Heart right ventricle (tissue), 16 donors: Measurements from ENCODE around the gene UGT2B10. TPM values are rescaled to one million over a fixed set of nuclear protein-coding genes. Genes with fewer than 3 reads are reported as not detected.
"Not testable (repeated sequence)": the region's sequence is repeated elsewhere in the genome, so short reads cannot be mapped to it uniquely, and the experiment has no call there.

Source experiments
- ATAC-seq, 8 donors: fragments of 200-7000 bp; cut with Tn5 transposase; one replicate each; pipeline ENCODE4 v1.9.1; 2020; ENCODE audit warnings: mild to moderate bottlenecking in 8 of 8, moderate library complexity in 8 of 8, moderate number of reproducible peaks in 1 of 8
- DNase-seq, 2 donors: peaks; one replicate each; pipeline ENCODE4 v3.0.0-alpha.2; 2020
- H3K27ac ChIP-seq, 10 donors: fragments of 200-600 bp; sonication (generic) in 2 of 10; one replicate each; pipeline versions ENCODE4 v1.5.0 to v1.8.0; 2020 to 2022; ENCODE audit warnings: mild to moderate bottlenecking in 3 of 10
- H3K27me3 ChIP-seq, 7 donors: fragments of 200-600 bp; one replicate each; pipeline ENCODE4 v1.8.0; 2021 to 2022; ENCODE audit warnings: mild to moderate bottlenecking in 2 of 7
- H3K36me3 ChIP-seq, 9 donors: fragments of 200-600 bp; sonication (generic) in 1 of 9; one replicate each; pipeline versions ENCODE4 v1.5.0 to v1.8.0; 2020 to 2022; ENCODE audit warnings: mild to moderate bottlenecking in 2 of 9
- H3K4me1 ChIP-seq, 9 donors: fragments of 200-600 bp; sonication (generic) in 1 of 9; one replicate each; pipeline versions ENCODE4 v1.5.0 to v1.8.0; 2020 to 2022; ENCODE audit warnings: mild to moderate bottlenecking in 4 of 9
- H3K4me3 ChIP-seq, 10 donors: fragments of 200-600 bp; sonication (generic) in 2 of 10; one replicate each; pipeline versions ENCODE4 v1.5.0 to v1.8.0; 2020 to 2022; ENCODE audit warnings: mild to moderate bottlenecking in 7 of 10, moderate library complexity in 2 of 10
- H3K9me3 ChIP-seq, 11 donors: fragments of 200-600 bp in 10 of 11; sonication (generic) in 2 of 11; one replicate each; pipeline versions ENCODE4 v1.5.0 to v1.8.0; 2013 to 2022; ENCODE audit warnings: mild to moderate bottlenecking in 2 of 11, control low read depth in 1 of 11, moderate library complexity in 1 of 11
- CTCF ChIP-seq, 9 donors: fragments of 200-600 bp; sonication (generic) in 2 of 9; IDR thresholded peaks; one replicate each; pipeline versions ENCODE4 v1.5.0 to v1.8.0; 2021 to 2022; ENCODE audit warnings: antibody characterized with exemption in 9 of 9, mild to moderate bottlenecking in 5 of 9, moderate library complexity in 1 of 9
- WGBS, 2 donors: extraction: QIAGEN DNeasy Blood & Tissue Kit; methylation state at CpG; one replicate each; pipeline ENCODE4 v1.1.7; 2013; ENCODE audit warnings: inconsistent platforms in 1 of 2; 5-methylcytosine and 5-hydroxymethylcytosine counted together
- intact Hi-C, 10 donors: fragments of 100-400 bp; cut with DNase I; formaldehyde crosslinking; loops; one replicate each; pipeline versions ENCODE4 v1.11.1 to v1.14.2; 2022
- polyA plus RNA-seq, 2 donors: library from polyadenylated mRNA; stranded (reverse); fragments of 200-250 nt; gene quantifications; one replicate each; pipeline ENCODE4 v1.2.3, GENCODE V29; 2013
- total RNA-seq, 10 donors: library from RNA; stranded (reverse); fragmentation: NEBNext Ultra II Directional in 3 of 10; extraction: Animal tissue kit (Norgen Biotek cat#: 25700) in 3 of 10; gene quantifications; one replicate each; pipeline versions ENCODE4 v1.2.1 to v1.2.4, GENCODE V29; 2021 to 2023
- donor health status: Arrhythmogenic right ventricular cardiomyopathy.
- donor health status: ischemic (EF 13 %, LVEDD 7.1; RV severe dilation, severe dysfunction).
- donor health status: healthy with polysubstance abuse.
- donor health status: DM: no; HTN: yes; CAD: no.
- donor health status: DM: no; HTN: no; CAD: no.
- donor health status: ischemic (EF 25% LVEDD 6.9; RV normal size, moderate dysfunction).
- donor health status: ischemic (EF 25% LVEDD 5.7; RV mildly dilated, moderate dysfunction).
- donor health status: healthy.
- donor health status: DM: yes; HTN: yes; CAD: no.
- donor health status: Ischemic cardiomyopathy.
- donor health status: ischemic (EF 35%, LVEDD 5.7; RV mildly dilated, moderate dysfunction).
- donor health status: nonischemic (EF 11% LVEDD 7.7; RV severe dilation, severe dysfunction).
- donor health status: DM: yes; HTN: yes; CAD: no.
- donor health status: PGD.
- donor health status: ischemic (EF 29% LVEDD 5.4; RV normal size, mild dysfunction).
- donor health status: nonischemic (EF 23%, LVEDD 6.1; RV moderate dilation, normal function).

UGT2B10 gene
- total and polyA plus RNA-seq, 12 donors = not detected

- Histone ChIP-seq H3K36me3 (no peaks in the 10 kb centered on the region), H3K27me3 (no peaks in the 10 kb centered on the region), H3K4me3 (no peak overlapping the region), H3K9me3 (no peaks in the 10 kb centered on the region), H3K4me1 (no peaks in the 10 kb centered on the region), H3K27ac (no peak overlapping the region)
- DNase-seq (no peak), ATAC-seq (no peak)
- intact Hi-C loops = no loop called here
- TF ChIP-seq CTCF (IDR thresholded peaks at IDR 0.05) = no peak
- 79 to 83% methylated on average over 2 of the region's 2 CpGs for WGBS, 2 donors
These were observed 1.6 kb downstream of the UGT2B10 start for GRCh38 chr4:68817386-68817785.

DNA sequence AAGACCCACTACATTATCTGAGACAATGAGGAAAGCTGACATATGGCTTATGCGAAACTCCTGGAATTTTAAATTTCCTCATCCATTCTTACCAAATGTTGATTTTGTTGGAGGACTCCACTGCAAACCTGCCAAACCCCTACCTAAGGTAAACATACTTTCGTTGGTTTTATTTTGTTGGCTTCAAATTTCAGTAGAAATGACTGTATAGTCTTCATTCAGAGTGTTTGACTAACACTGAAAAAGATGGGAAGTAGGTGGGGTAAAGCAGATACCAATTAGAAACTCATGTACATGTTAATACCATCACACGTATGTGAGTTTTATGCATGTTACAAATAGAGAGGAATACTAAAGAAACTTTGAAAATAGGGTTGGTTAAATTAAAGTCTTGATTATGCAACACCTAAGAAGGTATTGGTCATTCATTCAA lies 2.3 kb downstream of the UGT2B10 start:
- 65 to 72% methylated on average over 3 of the region's 3 CpGs for WGBS, 2 donors
- H3K27me3 ChIP-seq, ATAC-seq, H3K4me3 ChIP-seq, H3K27ac ChIP-seq, DNase-seq, H3K36me3 ChIP-seq, H3K9me3 ChIP-seq, H3K4me1 ChIP-seq, intact Hi-C loops: not testable (repeated sequence)

- no peak overlapping the region for H3K4me3 ChIP-seq
- no peak overlapping the region for H3K27ac ChIP-seq
- intact Hi-C loops = no loop called here
- H3K36me3 ChIP-seq = no peaks in the 10 kb centered on the region
- TF ChIP-seq CTCF (IDR thresholded peaks at IDR 0.05) = no peak
- ATAC-seq = no peak
- DNase-seq = no peak
- H3K27me3 ChIP-seq = no peaks in the 10 kb centered on the region
- no peaks in the 10 kb centered on the region for H3K9me3 ChIP-seq
- H3K4me1 ChIP-seq = no peaks in the 10 kb centered on the region
These were observed 15.8 kb downstream of the UGT2B10 start for GRCh38 chr4:68831642-68832041.

- H3K4me1 ChIP-seq = no peaks in the 10 kb centered on the region
- no peak overlapping the region for H3K27ac ChIP-seq
- DNase-seq = no peak
- no peak for ATAC-seq
- intact Hi-C loops = no loop called here
- H3K4me3 ChIP-seq = no peak overlapping the region
- WGBS, 2 donors = 49 to 68% methylated on average over 3 of the region's 3 CpGs
- H3K9me3 ChIP-seq = peaks cover 0 to 23% (median 0%) of the 10 kb centered on the region in 11 donors
- H3K36me3 ChIP-seq = no peaks in the 10 kb centered on the region
- no peaks in the 10 kb centered on the region for H3K27me3 ChIP-seq
- TF ChIP-seq CTCF (IDR thresholded peaks at IDR 0.05) = no peak
These were observed 34.5 kb downstream of the UGT2B10 start for GRCh38 chr4:68850293-68850692.

- WGBS, 2 donors = 38 to 51% methylated on average over 2 of the region's 2 CpGs
- DNase-seq = no peak
- intact Hi-C loops = no loop called here
- no peak for ATAC-seq
- Histone ChIP-seq H3K27me3 (no peaks in the 10 kb centered on the region), H3K4me3 (no peak overlapping the region), H3K36me3 (no peaks in the 10 kb centered on the region), H3K27ac (no peak overlapping the region), H3K4me1 (no peaks in the 10 kb centered on the region), H3K9me3 (peaks cover 0 to 46% (median 8%) of the 10 kb centered on the region in 11 donors)
- no peak for TF ChIP-seq CTCF (IDR thresholded peaks at IDR 0.05)
These were observed 40.0 kb downstream of the UGT2B10 start for GRCh38 chr4:68855771-68856170.
